NCI-H2107 treated with DMSO at 0.1 percent for 48 hours (cell line): ENCODE results near the gene SEMA3A.

ENCODE experiments used
- DNase-seq: peaks from one replicate; lab custom pipeline; 2025; ENCODE audit not compliant: unreplicated experiment; lab: John Stamatoyannopoulos, UW

The SEMA3A gene

DNA sequence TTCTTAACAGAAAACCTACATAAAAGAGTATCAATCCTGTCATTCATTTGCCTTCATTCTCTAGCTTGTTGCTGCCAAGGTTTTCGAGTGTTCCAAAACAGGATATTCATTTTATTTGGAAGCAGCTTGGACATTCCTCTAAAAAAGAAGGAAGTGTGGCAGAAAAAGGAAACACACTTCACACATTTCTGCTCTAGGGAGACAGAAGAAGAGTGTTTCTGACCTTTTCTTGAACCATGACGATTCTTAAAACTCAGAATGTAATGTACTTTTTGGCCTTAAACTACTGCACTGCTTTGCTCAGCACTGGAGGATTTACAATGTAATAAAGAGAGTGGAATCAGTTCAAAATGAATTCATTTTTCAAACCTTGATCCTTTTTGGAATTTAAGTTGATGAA lies 81.3 kb downstream of the SEMA3A start:
- DNase-seq = no peak

DNA sequence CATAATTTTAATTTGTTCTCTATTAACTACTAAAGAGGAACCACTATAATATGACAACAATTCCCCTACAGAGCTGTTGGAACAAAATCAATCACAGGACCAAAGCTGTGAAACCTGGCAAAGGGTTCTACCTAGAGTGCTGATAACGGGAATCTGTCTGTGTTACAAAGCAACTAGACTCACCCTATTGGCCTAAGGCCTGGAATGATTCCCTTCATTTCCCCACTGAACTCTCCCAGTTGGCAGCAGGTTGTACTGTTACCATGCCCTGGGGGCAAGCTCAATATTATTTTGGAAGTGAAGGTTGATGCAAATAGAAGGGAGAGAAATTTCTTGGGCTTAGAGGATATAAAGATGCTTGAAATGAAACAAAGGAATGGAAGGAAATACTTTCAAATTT lies 81.8 kb downstream of the SEMA3A start:
- DNase-seq = no peak

DNA sequence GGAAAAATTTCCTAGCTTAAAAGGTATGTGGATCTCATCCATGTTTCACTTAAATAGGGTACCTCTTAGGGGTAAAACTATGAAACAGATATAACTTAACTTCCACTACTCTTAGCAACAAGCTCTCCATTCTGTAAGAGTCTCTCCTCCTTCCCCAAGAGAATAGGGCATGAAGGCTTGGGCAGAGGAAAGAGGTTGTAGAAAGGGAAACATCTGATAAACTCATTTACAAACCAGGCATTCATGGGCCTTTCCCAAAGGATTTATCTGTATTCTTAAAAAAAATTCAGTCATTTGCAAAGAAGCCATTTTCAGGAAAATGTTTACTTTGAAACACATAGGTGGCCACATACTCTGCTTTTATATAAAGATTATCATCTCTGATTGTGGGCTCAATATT lies 82.7 kb downstream of the SEMA3A start:
- DNase-seq = no peak

DNA sequence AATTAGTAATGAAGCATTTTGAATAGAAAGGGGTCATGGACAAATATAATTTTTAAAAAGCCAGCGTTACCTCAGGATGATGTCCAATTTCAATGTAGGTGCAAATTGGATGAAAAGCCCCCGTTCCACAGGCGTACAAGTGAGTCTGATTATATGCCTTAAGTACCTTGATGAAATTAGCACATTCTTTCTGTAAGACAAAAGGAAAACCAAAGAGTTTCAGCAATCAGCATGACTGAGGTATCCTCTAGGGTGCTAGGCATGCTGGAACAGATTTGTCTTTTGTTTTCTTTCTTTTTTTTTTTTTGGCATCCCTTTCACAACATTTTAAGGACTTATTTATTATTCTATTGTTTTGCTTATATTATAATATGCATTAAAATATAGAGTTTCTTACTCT lies 84.2 kb downstream of the SEMA3A start:
- DNase-seq = no peak

DNA sequence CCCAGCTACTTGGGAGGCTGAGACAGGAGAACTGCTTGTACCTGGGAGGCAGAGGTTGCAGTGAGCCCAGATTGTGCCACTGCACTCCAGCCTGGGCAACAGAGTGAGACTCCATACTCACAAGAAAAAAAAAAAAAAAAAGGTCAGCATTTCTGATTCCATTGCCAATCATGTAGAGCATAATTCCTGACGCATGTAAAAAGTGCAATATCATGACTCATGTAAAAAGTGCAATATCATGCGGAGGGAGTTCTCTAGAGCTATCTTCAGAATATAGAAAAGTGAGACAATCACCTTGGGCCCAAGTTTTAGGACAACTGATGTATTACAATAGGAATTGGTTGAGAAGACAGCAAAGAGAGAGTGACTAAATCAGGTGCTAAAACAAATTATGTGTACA lies 85.8 kb downstream of the SEMA3A start:
- no peak for DNase-seq

DNA sequence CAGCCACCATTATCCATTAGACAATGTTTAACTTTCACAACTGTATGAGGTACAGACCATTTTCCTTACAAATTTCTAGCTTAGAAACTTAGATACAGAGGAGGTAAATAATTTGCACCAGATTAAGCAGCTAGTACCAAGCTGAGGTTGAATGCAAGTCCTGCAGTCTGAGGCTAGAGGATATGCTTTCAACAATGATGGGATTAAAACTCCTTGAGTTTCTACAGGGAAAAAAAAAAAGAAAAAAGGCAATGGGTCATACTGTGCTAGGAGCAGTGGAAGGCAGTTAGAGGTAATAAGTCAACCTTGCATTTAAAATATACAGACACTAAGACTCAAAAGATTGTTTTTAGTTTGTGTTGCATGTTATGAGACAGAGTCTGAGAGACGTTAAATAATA lies 86.5 kb downstream of the SEMA3A start:
- no peak for DNase-seq

DNA sequence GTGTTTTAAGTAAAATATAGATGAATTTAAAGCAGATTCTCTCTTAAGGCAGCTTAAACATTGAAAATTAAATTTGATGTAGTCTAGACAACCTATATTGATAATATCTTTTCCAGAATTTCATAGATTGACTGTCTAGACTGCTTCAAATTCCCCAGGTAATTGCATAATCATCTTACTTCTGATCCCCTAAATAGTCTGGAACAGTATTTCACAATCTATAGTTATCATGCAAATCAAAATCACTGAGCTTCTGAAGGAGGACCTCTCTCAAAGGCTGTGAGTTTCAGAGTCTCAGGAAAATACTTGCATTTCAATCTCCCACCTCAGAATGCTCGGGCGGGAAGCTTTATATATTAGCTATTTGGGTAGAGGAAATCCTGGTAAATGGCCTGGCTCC lies 87.3 kb downstream of the SEMA3A start:
- DNase-seq = no peak

DNA sequence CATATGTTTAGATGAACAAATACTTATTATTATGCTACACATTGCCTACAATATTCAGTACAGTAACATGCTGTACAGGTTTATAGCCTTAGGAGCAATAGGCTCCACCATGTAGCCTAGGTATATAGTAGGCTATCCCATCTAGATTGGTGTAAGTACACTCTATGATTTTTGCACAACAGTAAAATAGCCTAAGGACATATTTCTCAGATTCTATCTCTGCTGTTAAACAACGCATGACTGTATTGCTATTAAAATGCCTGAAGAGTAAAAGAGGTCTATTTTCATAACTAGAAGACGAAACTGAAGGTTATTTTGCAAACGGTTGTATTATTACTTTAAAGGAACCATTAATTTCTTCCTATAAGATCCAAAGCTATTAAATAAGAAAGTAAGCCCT lies 88.3 kb downstream of the SEMA3A start:
- no peak for DNase-seq

DNA sequence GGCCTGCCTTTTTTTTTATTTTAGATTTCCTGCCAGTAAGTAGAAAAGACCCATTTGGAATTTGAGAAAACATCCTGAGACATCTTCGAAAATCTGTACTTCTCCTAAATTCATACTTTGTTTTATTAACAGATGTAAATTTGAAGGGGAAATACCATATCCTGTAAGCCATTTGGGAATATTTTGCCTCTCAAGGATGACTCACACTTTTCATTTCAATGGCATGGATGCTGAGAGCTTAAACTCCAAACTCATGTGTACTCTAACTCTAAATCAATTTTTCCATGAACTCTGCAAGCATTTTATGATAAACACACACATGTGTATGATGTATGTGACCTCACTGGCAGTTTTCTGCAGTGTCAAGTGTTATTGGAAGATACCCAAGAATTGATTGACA lies 89.0 kb downstream of the SEMA3A start:
- no peak for DNase-seq

DNA sequence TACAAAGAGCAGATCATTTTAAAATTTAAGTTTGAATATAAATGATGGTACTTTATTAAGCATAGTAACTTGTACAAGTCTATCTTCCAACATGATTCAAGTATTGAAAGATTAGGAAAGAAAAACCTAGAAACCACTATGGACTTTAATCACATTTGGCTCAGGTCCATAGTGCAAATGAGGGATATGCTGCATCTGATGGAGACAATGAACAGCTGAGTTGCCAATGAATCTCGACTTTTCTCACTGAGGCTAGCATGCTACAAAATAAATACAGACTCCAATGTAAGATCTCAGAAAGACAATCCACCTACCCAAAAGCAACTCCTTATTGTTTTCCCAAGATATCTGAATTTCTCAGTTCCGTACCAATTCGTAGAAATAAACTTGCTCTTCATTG lies 89.8 kb downstream of the SEMA3A start:
- no peak for DNase-seq

DNA sequence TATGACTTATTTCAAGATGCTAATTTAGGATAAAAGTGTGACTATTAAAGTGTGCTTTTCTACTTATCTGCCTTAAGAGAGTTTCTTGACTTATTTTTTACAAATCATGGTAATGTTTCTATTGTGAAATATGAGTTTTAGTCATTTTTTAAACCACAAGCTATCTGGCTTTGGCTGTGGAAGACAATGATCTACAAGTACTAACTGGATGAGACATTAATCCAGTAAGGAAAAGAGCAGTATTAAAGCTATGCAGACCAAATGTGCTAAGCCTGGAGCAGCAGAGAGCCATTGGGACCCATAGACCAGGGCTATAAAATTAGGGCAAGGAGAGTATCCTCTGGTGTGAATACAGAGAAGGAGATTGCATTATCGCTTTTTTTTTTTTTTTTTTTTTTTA lies 92.4 kb downstream of the SEMA3A start:
- no peak for DNase-seq

DNA sequence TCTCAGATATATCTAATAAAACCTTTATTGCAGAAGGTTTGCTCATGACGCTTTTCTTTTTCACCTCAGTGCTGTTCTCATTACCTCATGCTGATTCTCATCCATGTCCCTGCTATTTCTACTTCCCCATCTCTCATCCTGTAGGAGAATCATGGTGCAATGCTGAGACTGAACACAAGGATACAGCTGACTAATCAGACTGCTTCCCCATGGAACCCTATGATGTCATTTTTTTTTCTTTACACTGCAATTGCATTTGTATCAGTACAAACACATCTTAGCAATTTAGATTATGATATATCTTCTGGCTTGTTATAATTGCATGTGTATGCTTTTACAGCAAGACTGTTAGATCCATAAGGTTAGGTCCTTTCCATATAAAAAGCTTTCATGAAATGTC lies 93.7 kb downstream of the SEMA3A start:
- no peak for DNase-seq

DNA sequence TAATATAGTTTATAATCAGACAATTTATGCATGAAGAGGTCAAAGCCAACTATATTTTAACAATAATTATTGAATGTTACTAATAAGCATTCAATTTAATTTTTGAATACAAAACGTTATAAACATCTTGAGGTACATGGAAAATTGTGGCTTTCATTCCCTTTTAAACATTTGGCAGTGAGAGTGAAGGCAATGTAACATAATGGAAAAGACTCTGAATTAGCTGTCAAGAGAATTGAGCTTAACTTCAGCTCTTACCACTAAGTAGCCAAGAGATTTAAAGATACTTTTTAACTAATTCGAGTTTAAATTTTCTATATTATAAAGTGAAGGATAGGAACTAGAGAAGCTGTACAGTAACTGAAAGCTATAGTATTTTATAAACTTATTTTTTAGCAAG lies 98.6 kb downstream of the SEMA3A start:
- DNase-seq = no peak

DNA sequence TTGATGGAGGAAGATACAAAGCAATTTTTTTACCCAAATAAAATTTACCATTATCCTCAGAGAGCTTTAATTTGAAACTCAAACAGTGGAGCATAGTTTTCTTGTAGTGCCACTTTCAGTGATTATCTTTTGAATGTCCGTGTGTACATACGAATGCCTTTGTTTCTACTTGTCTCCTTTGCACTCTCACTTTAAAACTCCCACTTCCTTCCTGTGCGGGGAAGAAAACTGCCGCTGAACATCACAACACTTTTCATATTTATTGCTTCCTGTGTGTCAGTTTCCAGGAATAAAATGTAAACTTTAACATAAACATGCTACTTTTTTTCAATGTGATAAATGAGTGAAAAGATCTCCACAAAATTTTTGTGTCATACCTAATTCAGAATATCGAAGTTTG lies 102.4 kb downstream of the SEMA3A start:
- DNase-seq = no peak

DNA sequence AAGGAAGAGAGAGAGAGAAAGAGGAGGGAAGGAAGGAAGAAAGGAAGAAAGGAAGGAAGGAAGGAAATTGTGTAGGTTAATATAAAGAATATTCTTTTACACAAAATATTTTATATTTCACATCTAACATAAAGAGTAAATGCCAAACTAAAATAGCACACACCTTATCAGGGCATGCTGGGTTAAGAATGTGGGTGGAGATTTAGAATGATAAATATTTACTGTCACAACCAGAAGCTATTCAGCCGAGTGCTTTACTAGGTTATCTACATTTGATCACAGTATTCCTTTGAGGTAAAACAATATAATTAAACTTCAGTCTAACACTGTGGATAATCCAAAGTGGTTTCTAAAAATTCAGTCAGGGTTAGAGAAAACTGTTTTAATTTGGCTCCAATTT lies 103.3 kb downstream of the SEMA3A start:
- DNase-seq = no peak

DNA sequence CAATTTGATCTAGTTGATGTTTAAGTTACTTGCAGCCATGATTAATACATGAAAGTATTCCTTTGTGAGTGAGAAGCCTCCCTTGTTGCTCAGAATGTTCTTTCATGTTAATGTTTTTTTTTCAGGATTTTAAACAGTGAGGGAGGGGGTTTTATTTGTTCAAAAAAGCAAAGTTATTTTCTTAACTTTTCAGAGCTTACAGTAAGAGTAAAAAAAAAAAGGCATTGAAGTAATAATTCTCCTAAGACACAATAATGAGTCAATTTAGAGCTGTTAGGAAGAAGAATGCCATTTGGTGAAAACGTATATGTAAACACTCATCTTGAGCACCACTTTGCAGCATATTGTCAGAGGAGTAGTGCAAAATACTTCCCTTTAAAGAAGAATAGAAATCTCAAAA lies 105.8 kb downstream of the SEMA3A start:
- DNase-seq = peak; percentile 42

DNA sequence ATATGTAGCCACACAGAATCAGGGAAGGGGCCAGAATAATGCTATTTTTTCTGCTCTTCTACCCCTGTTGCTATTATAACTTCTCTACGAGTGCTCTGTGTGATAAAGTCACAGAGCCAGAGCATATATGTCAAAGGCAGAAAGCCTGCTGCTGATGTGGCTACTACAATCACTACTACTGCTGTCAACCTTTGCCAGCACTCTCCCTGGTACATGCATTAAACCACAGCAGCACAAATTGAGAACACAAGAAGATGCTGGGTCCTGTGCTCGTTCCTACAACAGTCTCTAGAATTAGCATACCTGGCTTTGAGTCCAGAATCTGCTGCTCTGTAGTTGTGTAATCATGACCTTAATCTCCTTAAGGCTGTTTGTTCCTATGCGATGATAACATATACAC lies 108.6 kb downstream of the SEMA3A start:
- no peak for DNase-seq

DNA sequence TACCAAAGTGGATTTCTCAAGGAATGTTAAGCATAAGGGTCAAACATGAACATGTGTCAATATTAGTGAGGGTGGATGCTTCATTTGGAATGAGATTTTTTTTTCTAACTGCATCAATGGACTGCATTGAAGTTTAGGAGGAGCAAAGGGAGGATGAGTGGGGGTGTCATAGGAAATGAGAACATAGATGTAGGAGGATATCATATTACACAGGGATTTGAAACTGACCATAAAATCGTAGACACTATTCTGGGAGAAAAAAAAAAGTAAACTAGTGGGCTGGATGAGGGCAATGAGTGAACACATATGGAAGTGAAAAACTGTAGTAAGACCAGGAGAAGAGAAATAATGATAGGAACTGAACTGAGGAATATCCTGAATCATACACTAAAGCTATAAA lies 109.4 kb downstream of the SEMA3A start:
- DNase-seq = no peak

DNA sequence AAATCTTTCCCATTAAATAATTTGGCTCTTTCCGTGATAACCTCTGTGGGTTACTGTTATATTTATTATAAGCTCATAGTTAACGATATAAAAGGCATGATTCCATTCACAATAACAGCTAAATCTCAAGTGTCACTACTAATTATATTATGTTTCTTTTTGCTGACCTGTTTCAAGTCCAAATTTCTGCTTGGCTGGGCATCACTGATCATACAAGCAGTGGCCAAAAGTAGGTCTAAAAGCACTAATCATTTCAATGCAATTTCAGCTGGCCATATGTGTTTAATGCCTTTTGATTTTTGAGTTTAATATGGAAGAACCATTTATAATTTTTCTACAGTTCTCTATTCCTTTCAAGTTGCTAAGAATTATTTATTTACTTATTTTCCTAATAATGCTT lies 110.7 kb downstream of the SEMA3A start:
- no peak for DNase-seq

DNA sequence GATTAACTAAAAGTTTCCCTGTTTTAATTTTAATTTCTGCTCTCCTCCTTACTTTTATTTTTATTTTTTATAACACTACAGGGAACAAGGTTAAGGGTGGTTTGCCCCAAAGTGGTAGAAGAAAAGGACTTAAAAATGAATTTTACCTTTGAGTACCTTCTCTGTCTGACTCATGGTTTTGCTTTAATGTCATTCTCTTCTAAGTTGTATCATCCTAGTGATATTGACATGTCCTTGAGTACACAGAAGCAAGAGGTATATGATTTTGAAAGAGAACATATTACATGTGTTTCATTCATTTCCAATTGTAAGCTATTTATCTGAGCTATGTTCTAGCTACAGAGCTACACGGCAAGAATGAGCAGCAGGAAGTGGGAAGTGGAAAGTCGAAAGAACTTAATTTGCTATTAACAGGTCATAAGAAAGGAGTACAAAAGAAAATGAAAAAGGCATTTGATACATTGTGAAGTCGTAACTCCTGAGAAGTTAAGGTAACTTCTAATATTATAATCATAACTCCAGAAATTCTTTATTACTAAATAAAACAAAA lies 112.5 kb downstream of the SEMA3A start:
- no peak for DNase-seq

DNA sequence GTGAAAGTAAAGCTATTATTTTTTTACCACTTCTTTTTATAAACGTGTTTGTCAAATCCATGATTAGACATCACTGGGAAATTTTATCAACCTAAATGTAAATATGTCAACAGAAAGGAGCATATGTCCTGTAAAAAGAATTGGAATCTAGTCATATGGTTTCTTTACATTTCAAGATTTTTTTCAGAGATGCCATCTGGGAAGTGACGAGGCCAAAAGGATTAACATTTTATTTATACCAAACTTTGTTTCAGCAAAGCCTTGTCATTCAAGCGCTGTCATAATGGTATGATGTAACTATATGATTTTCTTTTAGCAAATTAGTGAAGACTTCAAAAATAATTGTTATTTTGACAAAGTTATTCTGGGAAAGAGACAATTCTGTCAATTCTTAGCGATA lies 117.3 kb downstream of the SEMA3A start:
- no peak for DNase-seq

DNA sequence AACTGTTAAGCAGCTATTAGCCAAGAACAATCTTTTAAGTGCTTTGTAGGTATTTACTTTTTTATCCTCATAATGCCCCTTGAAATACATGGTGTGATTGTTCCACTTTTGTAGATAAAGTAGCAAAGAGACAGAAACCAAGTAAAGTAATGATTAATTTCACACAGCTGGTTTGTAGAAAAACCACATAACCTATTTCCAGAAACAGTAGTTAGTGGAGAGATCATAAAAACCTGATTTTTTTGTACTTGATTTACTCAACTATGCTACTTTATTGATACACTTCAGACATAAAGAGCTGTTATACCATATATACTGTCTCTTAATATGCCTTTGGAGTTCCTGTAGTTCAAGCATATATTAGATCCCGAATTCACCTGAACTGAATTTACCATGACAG lies 118.4 kb downstream of the SEMA3A start:
- DNase-seq = no peak

DNA sequence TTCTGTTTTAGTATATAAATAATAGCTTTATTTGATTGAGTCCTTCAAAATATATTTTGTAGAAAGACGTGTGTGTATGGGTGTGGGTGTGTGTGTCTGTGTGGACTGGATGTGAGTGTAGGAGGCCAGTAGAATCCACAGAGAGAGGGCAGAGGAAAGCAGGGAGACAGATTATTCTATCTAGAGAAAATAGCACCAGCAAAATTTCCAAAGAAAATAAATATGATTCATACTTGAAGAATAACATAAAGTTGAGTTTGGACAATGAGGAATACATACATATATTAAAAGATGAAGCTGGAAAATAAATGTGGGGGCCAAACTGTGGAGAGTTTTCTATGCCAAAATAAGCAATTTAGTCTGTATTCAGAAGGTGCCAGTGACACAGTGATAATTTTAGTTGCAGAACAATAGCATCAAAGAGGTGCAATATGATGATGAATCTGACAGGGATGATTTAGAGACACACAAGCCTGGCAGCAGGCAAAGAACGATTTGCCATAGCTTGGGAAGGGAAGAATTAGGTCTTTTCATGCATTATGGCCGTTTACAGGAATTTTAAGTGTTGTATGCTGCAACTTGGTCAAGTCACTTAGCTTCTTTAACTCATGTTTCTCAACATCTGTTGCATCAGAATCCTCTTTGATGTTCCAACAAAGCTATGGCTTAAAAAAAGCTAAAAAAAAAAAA lies 121.3 kb downstream of the SEMA3A start:
- no peak for DNase-seq
